ENCODE measurements around the gene TCHHL1.

The TCHHL1 gene

GRCh38 chr1:152049291-152050083 lies 39.4 kb downstream of the TCHHL1 start:
- peak; percentile 88 for DNase-seq (ENCODE audit: low read depth)
- no peak for TF ChIP-seq CTCF (conservative IDR thresholded peaks at IDR 0.05; ENCODE audit: control insufficient read depth, insufficient read depth, low read depth, low read length)
- H3K4me3 ChIP-seq (ENCODE audit: control insufficient read depth, low read depth, low read length), result no peak overlapping the region

- H3K4me3 ChIP-seq (ENCODE audit: control insufficient read depth, low read depth, low read length), result no peak overlapping the region
- no peak for DNase-seq (ENCODE audit: low read depth)
- TF ChIP-seq CTCF (conservative IDR thresholded peaks at IDR 0.05; ENCODE audit: control insufficient read depth, insufficient read depth, low read depth, low read length), result no peak
Observed at GRCh38 chr1:152048416-152049009, 40.4 kb downstream of the TCHHL1 start.

- peak overlapping the region; percentile 23 for H3K4me3 ChIP-seq (ENCODE audit: control insufficient read depth, low read depth, low read length)
- peak; percentile 55 for TF ChIP-seq CTCF (conservative IDR thresholded peaks at IDR 0.05; ENCODE audit: control insufficient read depth, insufficient read depth, low read depth, low read length)
- DNase-seq (ENCODE audit: low read depth), result peak; percentile 99
Observed at GRCh38 chr1:152047730-152048415, 41.0 kb downstream of the TCHHL1 start.

DNA sequence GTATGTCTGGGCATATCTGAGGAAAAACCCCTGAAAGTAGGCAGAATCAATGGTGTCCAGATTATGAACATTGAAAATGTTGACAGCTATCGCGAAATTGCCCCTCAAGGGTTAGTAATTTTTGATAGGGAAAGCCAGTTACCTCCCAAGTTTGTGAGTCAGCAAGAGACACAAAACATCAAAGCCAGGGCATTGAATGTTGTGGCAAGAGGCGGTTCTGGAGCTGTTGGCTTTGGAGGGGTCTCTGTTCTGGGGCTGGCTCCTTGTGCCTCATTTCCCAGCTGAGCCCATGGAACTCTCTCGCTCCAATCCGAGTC lies 41.5 kb downstream of the TCHHL1 start:
- peak overlapping the region; percentile 23 for H3K4me3 ChIP-seq (ENCODE audit: control insufficient read depth, low read depth, low read length)
- no peak for TF ChIP-seq CTCF (conservative IDR thresholded peaks at IDR 0.05; ENCODE audit: control insufficient read depth, insufficient read depth, low read depth, low read length)
- no peak for DNase-seq (ENCODE audit: low read depth)

- no peak for TF ChIP-seq CTCF (conservative IDR thresholded peaks at IDR 0.05; ENCODE audit: control insufficient read depth, insufficient read depth, low read depth, low read length)
- no peak overlapping the region for H3K4me3 ChIP-seq (ENCODE audit: control insufficient read depth, low read depth, low read length)
- no peak for DNase-seq (ENCODE audit: low read depth)
Observed at GRCh38 chr1:152044386-152044785, 44.5 kb downstream of the TCHHL1 start.

- no peak for DNase-seq (ENCODE audit: low read depth)
- no peak for TF ChIP-seq CTCF (conservative IDR thresholded peaks at IDR 0.05; ENCODE audit: control insufficient read depth, insufficient read depth, low read depth, low read length)
- no peak overlapping the region for H3K4me3 ChIP-seq (ENCODE audit: control insufficient read depth, low read depth, low read length)
Observed at GRCh38 chr1:152043870-152044269, 45.0 kb downstream of the TCHHL1 start.

All from fibroblast of mammary gland (primary cell).